ENCODE data around the gene TEX19. TPM values are rescaled to one million over a fixed set of nuclear protein-coding genes. Genes with fewer than 3 reads are reported as not detected.

TEX19 gene
- polyA plus RNA-seq, 3 donors from 2014 or later, result not detected

DNA sequence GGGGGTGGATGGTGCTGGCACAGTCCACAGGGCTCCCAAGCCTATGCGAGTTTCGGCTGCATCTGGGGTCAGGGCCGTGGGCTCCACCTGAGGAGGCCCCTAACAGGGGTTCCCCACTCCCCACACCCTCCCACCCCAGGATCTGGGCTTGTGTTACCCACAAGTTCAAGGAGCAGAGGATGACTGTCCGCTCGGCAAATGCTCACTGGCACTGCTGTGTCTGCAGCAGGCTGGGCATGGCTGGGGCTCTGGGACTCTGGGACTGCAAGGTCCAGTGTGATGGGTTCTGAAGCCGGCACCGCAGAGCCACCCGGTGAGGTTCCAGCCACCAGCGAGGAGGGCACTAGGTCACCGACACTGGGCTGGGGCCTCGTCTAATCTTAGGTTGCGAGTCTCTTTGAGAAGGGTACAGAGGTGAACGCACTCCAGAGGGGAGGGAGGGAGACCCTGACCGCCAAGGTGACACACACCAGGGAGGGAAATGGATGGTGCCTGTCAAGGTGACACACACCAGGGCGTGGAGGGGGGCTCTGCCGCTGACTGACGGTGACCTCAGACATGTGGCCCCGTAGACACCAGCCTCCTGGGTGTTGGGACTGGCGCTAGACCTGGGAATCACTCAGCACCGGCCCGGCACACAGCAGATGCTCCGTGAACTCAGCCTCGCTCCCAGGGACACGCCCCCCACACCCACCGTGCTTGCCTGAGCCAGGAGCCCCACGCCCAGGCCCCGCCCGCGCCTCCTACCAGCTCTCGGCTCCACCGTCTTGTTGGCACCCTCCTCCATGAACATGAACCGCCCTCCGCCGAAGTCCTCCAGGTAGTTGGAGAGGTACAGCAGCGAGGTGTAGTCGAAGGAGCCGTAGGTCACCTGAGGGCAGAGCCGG, 38.6 kb downstream of the TEX19 start:
- H3K27me3 Mint-ChIP-seq (ENCODE audit: low read depth in 3 of 3), result peaks cover 0 to 11% (median 0%) of the 10 kb centered on the region in 3 donors
- H3K9me3 Mint-ChIP-seq, result no peaks in the 10 kb centered on the region
- no peak overlapping the region for H3K27ac Mint-ChIP-seq
- no peak for DNase-seq
- H3K4me3 Mint-ChIP-seq, result no peak overlapping the region
- H3K4me1 Mint-ChIP-seq, result peaks cover 16 to 18% of the 10 kb centered on the region in 2 donors
- peaks cover 4 to 14% (median 9%) of the 10 kb centered on the region in 3 donors for H3K36me3 Mint-ChIP-seq

DNA sequence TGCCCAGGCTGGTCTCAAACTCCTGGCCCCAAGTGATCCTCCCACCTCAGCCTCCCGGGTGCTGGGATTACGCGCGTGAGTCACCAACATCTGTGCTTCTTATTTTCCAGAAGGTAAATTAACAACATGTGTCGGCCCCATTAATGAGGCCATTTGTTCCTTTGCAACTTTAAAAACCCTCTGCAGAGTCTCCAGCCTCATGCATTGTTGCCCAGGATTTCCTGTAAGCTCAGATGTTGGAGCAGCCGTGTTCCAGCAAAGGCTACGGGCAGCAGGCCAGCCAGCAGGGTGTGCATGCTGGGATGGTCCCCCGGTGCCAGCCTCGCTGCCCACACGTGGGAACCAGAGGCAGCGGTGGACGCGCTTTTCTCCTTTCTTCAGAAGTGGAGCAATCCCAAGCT, 40.0 kb downstream of the TEX19 start:
- Mint-ChIP-seq H3K4me3 (no peak overlapping the region), H3K27me3 (ENCODE audit: low read depth in 3 of 3) (peaks cover 0 to 16% (median 5%) of the 10 kb centered on the region in 3 donors), H3K9me3 (no peaks in the 10 kb centered on the region), H3K27ac (no peak overlapping the region), H3K4me1 (peaks cover 17 to 18% of the 10 kb centered on the region in 2 donors), H3K36me3 (peaks cover 7 to 12% (median 9%) of the 10 kb centered on the region in 3 donors)
- no peak for DNase-seq

DNA sequence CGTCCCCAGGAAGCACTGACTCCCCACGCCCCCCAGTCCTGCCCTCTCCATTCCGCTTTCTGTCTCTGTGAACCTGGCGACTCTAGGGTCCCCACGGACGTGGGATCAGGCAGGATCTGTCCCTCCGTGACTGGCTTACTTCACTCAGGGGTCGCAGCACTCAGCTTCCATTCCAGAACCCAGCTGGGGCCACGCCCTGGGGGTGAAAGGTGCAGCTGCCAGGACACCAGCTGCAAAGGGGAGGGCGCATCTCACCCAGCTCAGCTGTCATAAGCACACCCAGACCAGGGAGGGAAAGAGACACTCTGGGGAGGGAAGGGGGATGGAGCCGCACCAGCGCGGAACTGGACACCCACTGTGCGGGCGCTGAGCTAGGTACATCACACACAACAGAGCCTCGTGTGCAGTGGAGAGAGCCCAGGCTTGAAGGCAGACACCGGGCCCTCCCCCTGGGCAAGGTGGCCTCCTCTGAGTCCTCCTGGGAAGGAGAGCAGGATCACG, 40.6 kb downstream of the TEX19 start:
- H3K27ac Mint-ChIP-seq, result no peak overlapping the region
- H3K36me3 Mint-ChIP-seq, result peaks cover 7 to 12% (median 9%) of the 10 kb centered on the region in 3 donors
- no peak for DNase-seq
- peak overlapping the region in 1 of 5 donors; percentile 93 for H3K4me3 Mint-ChIP-seq
- peaks cover 0 to 16% (median 5%) of the 10 kb centered on the region in 3 donors for H3K27me3 Mint-ChIP-seq (ENCODE audit: low read depth in 3 of 3)
- H3K9me3 Mint-ChIP-seq, result no peaks in the 10 kb centered on the region
- peaks cover 17 to 18% of the 10 kb centered on the region in 2 donors for H3K4me1 Mint-ChIP-seq

GRCh38 chr17:82400206-82400605, 41.2 kb downstream of the TEX19 start:
- no peak for DNase-seq
- H3K4me3 Mint-ChIP-seq, result peak overlapping the region in 3 of 5 donors; percentile 24 to 97 (median 93)
- peak overlapping the region in 2 of 6 donors; percentile 35 to 88 for H3K27ac Mint-ChIP-seq
- peaks cover 0 to 14% (median 5%) of the 10 kb centered on the region in 3 donors for H3K27me3 Mint-ChIP-seq (ENCODE audit: low read depth in 3 of 3)
- H3K9me3 Mint-ChIP-seq, result no peaks in the 10 kb centered on the region
- peaks cover 17 to 18% of the 10 kb centered on the region in 2 donors for H3K4me1 Mint-ChIP-seq
- H3K36me3 Mint-ChIP-seq, result peaks cover 7 to 12% (median 9%) of the 10 kb centered on the region in 3 donors

GRCh38 chr17:82400830-82401229, 41.8 kb downstream of the TEX19 start:
- Mint-ChIP-seq H3K4me1 (peaks cover 17 to 18% of the 10 kb centered on the region in 2 donors), H3K27ac (peak overlapping the region; percentile 72 to 94 (median 88)), H3K27me3 (ENCODE audit: low read depth in 3 of 3) (peaks cover 0 to 14% (median 5%) of the 10 kb centered on the region in 3 donors), H3K36me3 (peaks cover 7 to 12% (median 9%) of the 10 kb centered on the region in 3 donors), H3K9me3 (no peaks in the 10 kb centered on the region), H3K4me3 (peak overlapping the region; percentile 80 to 97 (median 93))
- DNase-seq, result peak; percentile 65 to 68 (median 66)

DNA sequence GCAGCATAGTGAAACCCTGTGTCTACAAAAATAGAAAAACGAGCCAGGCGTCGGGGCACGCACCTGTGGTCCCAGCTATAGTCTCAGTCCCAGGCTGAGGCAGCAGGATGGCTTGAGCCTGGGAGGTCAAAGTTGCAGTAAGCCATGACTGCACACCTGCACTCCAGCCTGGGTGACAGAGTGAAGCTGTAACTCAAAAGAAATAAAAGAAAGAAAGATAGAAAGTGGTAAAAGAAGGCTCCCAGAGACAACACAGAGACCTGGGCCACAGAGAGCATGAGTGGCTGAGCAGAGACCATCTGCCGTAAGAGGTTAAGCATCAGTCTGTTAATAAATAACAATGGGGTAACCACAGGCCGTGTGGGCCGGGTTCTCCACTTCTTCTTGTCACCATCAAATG, 43.8 kb downstream of the TEX19 start:
- Mint-ChIP-seq H3K36me3 (peaks cover 3 to 16% (median 8%) of the 10 kb centered on the region in 3 donors), H3K4me3 (no peak overlapping the region), H3K4me1 (peaks cover 18 to 20% of the 10 kb centered on the region in 2 donors), H3K9me3 (no peaks in the 10 kb centered on the region), H3K27ac (peak overlapping the region in 2 of 6 donors; percentile 12 to 36), H3K27me3 (ENCODE audit: low read depth in 3 of 3) (peaks cover 0 to 14% (median 5%) of the 10 kb centered on the region in 3 donors)
- no peak for DNase-seq

- H3K4me3 Mint-ChIP-seq, result no peak overlapping the region
- H3K9me3 Mint-ChIP-seq, result no peaks in the 10 kb centered on the region
- DNase-seq, result peak in 1 of 3 donors; percentile 23
- H3K36me3 Mint-ChIP-seq, result peaks cover 3 to 23% (median 13%) of the 10 kb centered on the region in 3 donors
- peak overlapping the region in 2 of 6 donors; percentile 68 to 70 for H3K27ac Mint-ChIP-seq
- peaks cover 18 to 20% of the 10 kb centered on the region in 2 donors for H3K4me1 Mint-ChIP-seq
- H3K27me3 Mint-ChIP-seq (ENCODE audit: low read depth in 3 of 3), result peaks cover 0 to 14% (median 6%) of the 10 kb centered on the region in 3 donors
Observed at GRCh38 chr17:82403662-82404660, 44.9 kb downstream of the TEX19 start.

- Mint-ChIP-seq H3K36me3 (peaks cover 3 to 26% (median 17%) of the 10 kb centered on the region in 3 donors), H3K9me3 (no peaks in the 10 kb centered on the region), H3K4me3 (no peak overlapping the region), H3K27me3 (ENCODE audit: low read depth in 3 of 3) (peaks cover 0 to 12% (median 8%) of the 10 kb centered on the region in 3 donors), H3K27ac (no peak overlapping the region), H3K4me1 (peaks cover 16 to 22% of the 10 kb centered on the region in 2 donors)
- DNase-seq, result no peak
Observed at GRCh38 chr17:82405051-82405450, 46.0 kb downstream of the TEX19 start.

DNA sequence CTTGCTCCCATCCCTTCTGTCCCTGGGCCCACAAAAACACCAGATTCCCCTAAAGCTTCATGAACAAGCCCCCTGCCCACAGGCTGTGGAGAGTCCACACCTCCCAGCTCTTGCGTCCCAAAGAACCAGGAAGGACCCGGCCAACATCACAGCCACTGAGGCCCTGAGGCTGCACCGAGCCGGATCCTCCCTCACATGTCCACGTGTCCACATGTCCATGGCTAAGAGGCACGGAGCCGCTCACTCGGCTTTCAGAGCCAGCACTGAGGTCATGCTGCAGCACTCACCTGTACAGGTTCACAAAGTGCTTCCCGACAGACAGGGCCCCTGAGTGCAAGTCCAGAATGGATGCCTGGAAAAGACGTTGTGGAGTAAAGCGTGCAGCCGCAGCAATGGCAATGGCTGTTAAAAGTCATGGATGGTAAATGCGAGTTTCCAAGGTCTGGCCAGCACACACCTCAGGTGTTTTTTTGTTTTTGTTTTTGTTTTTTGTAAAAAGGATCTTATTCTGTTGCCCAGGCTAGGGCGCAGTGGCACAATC, 47.2 kb downstream of the TEX19 start:
- H3K27ac Mint-ChIP-seq, result no peak overlapping the region
- no peak overlapping the region for H3K4me3 Mint-ChIP-seq
- peaks cover 3 to 22% (median 14%) of the 10 kb centered on the region in 3 donors for H3K36me3 Mint-ChIP-seq
- H3K27me3 Mint-ChIP-seq (ENCODE audit: low read depth in 3 of 3), result peaks cover 0 to 8% (median 8%) of the 10 kb centered on the region in 3 donors
- DNase-seq, result no peak
- H3K9me3 Mint-ChIP-seq, result no peaks in the 10 kb centered on the region
- H3K4me1 Mint-ChIP-seq, result peaks cover 6 to 12% of the 10 kb centered on the region in 2 donors

GRCh38 chr17:82407255-82407654, 48.2 kb downstream of the TEX19 start:
- Mint-ChIP-seq H3K4me1 (peaks cover 0 to 6% of the 10 kb centered on the region in 2 donors), H3K9me3 (no peaks in the 10 kb centered on the region), H3K27me3 (ENCODE audit: low read depth in 3 of 3) (peaks cover 0 to 8% (median 5%) of the 10 kb centered on the region in 3 donors), H3K36me3 (peaks cover 3 to 22% (median 14%) of the 10 kb centered on the region in 3 donors), H3K4me3 (no peak overlapping the region), H3K27ac (peak overlapping the region in 1 of 6 donors; percentile 2)
- DNase-seq, result no peak

DNA sequence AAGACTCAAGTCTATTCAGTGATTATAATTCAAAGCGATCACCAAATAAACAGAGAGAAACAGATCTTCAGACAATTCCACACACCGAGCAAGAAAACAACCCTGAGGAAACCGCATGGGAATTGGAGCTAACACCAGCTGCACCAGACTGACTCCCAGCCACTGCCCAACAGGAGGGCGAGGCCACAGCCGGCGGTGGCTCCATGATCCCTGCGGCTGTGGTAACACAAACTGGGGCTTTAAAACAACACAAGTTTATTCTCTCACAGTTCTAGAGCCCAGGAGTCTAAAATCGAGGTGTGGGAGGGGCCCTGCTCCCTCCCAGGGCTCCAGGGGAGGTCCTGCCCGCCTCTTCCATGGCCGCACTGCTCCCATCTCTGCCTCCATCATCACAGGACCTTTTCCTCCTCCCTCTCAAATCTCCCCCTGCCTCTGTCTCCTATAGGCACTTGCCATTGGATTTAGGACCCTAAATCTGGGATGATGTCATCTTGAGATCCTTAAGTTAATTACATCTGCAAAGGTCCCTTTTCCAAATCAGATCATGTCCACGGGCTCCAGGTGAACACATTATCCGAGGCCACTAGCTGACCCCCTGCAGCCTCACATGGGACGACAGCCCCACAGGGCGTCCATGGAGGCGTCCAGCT, 49.4 kb downstream of the TEX19 start:
- peaks cover 0 to 9% of the 10 kb centered on the region in 2 donors for H3K4me1 Mint-ChIP-seq
- no peaks in the 10 kb centered on the region for H3K9me3 Mint-ChIP-seq
- no peak for DNase-seq
- H3K4me3 Mint-ChIP-seq, result no peak overlapping the region
- H3K27me3 Mint-ChIP-seq (ENCODE audit: low read depth in 3 of 3), result peaks cover 0 to 6% (median 6%) of the 10 kb centered on the region in 3 donors
- peak overlapping the region in 1 of 6 donors; percentile 13 for H3K27ac Mint-ChIP-seq
- peaks cover 0 to 17% (median 12%) of the 10 kb centered on the region in 3 donors for H3K36me3 Mint-ChIP-seq

DNA sequence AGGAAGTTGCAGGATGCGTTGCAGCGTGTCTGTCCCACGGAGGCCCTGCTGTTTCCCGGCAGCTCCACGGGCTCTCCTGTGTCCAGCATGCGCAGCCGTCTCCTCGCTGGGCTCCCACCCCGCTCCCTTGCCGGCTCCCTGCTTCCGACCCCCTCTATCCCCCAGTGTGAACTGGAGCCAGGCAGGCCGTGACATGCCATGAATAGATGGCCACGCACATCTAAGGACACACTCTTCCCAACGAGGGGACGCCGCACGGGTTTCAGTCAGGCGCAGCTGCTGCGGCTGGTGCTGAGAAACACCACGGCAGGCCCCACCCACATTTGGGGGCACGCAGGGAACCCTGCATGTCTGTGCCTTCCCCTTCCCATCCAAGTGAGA, 49.9 kb downstream of the TEX19 start:
- H3K4me3 Mint-ChIP-seq, result no peak overlapping the region
- H3K4me1 Mint-ChIP-seq, result peaks cover 0 to 7% of the 10 kb centered on the region in 2 donors
- peaks cover 0 to 17% (median 12%) of the 10 kb centered on the region in 3 donors for H3K36me3 Mint-ChIP-seq
- H3K27ac Mint-ChIP-seq, result no peak overlapping the region
- no peak for DNase-seq
- peaks cover 0 to 2% (median 2%) of the 10 kb centered on the region in 3 donors for H3K27me3 Mint-ChIP-seq (ENCODE audit: low read depth in 3 of 3)
- no peaks in the 10 kb centered on the region for H3K9me3 Mint-ChIP-seq

Data from immature natural killer cell (primary cell).